ENCODE data around the gene ZDHHC6.
"Not testable (repeated sequence)": the region's sequence is repeated elsewhere in the genome, so short reads cannot be mapped to it uniquely, and the experiment has no call there.

DNA sequence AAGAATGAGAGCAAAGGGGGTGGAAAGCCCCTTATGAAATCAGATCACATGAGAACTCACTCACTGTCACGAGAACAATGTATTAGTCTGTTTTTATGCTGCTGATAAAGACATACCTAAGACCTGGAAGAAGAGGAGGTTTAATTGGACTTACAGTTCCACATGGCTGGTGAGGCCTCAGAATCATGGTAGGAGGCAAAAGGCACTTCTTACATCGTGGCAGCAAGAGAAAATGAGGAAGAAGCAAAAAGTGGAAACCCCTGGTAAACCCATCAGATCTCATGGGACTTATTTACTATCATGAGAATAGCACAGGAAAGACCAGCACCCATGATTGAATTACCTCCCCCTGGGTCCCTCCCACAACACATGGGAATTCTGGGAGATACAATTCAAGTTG is 39.9 kb downstream of the ZDHHC6 start:
- TF ChIP-seq CTCF (IDR thresholded peaks at IDR 0.05); POLR2A (IDR thresholded peaks at IDR 0.05); POLR2AphosphoS5 (IDR thresholded peaks at IDR 0.05; ENCODE audit: insufficient read depth in 1 of 2, low read depth in 1 of 2): not testable (repeated sequence)

Measured in vagina (tissue), 2 donors.